ENCODE measurements around the gene ZMYND15. TPM values are rescaled to one million over a fixed set of nuclear protein-coding genes. Genes with fewer than 3 reads are reported as not detected.
A peak's percentile ranks its signal among the peaks of the same experiment; 100 is the strongest.

Gene ZMYND15
- total and polyA plus RNA-seq, 2 of the 13 experiments (the other 11 are each of a cell fraction or from before 2014, with no cell fraction given), result 0.24 to 2.7 TPM

- TF ChIP-seq ZNF407 (CRISPR knock-in tag; IDR thresholded peaks at IDR 0.05; ENCODE audit: not compliant biosample characterization), result no peak
- TF ChIP-seq ARNT (IDR thresholded peaks at IDR 0.05), result no peak
- TF ChIP-seq ZSCAN30 (CRISPR knock-in tag; IDR thresholded peaks at IDR 0.05), result no peak
- no peak for TF ChIP-seq ZNF563 (CRISPR knock-in tag; IDR thresholded peaks at IDR 0.05)
- TF ChIP-seq ATF3 (CRISPR knock-in tag; IDR thresholded peaks at IDR 0.05), result no peak
- TF ChIP-seq ZNF781 (CRISPR knock-in tag; IDR thresholded peaks at IDR 0.05; ENCODE audit: borderline replicate concordance, not compliant biosample characterization), result peak; percentile 16
- no peak for TF ChIP-seq ZNF326 (CRISPR knock-in tag; IDR thresholded peaks at IDR 0.05; ENCODE audit: borderline replicate concordance)
- no peak for TF ChIP-seq ZNF180 (CRISPR knock-in tag; IDR thresholded peaks at IDR 0.05; ENCODE audit: borderline replicate concordance, low read depth)
- TF ChIP-seq CREM (IDR thresholded peaks at IDR 0.05), result no peak
- no peak for TF ChIP-seq CREM (CRISPR knock-in tag; IDR thresholded peaks at IDR 0.05)
- 0 out of 2 replicates have a peak, but pooled peaks have one; percentile 37 for TF ChIP-seq HMG20B (CRISPR knock-in tag; conservative IDR thresholded peaks at IDR 0.05)
- TF ChIP-seq ELF1 (CRISPR knock-in tag; IDR thresholded peaks at IDR 0.05), result peak; percentile 48; the same call in 1 of the 2 replicates
- no peak for TF ChIP-seq ELK4 (CRISPR knock-in tag; IDR thresholded peaks at IDR 0.05; ENCODE audit: borderline replicate concordance)
- TF ChIP-seq TEF (CRISPR knock-in tag; IDR thresholded peaks at IDR 0.05), result no peak
- no peak for TF ChIP-seq ZNF747 (CRISPR knock-in tag; IDR thresholded peaks at IDR 0.05; ENCODE audit: borderline replicate concordance)
- TF ChIP-seq ZNF17 (CRISPR knock-in tag; IDR thresholded peaks at IDR 0.05), result peak; percentile 71; the same call in 1 of the 2 replicates
- no peak for TF ChIP-seq CERS6 (CRISPR knock-in tag; IDR thresholded peaks at IDR 0.05)
Observed at GRCh38 chr17:4788807-4789700, 49.4 kb downstream of the ZMYND15 start, which contains the start of gene GLTPD2 (continued).
